NCI-H2196 treated with DMSO at 0.1 percent for 48 hours (cell line): ENCODE measurements around the gene PCDHA1.

Experiments used
- DNase-seq: peaks from one replicate; lab custom pipeline; 2025; ENCODE audit not compliant: unreplicated experiment; lab: John Stamatoyannopoulos, UW

The PCDHA1 gene

GRCh38 chr5:140986117-140986521, 200.2 kb downstream of the PCDHA1 start:
- DNase-seq: no peak

GRCh38 chr5:140988100-140988499, 202.2 kb downstream of the PCDHA1 start:
- DNase-seq: no peak

- no peak for DNase-seq
Measured at GRCh38 chr5:140988608-140989007, 202.7 kb downstream of the PCDHA1 start.

GRCh38 chr5:140989254-140990020, 203.5 kb downstream of the PCDHA1 start:
- DNase-seq: no peak

GRCh38 chr5:140992828-140993227, 206.9 kb downstream of the PCDHA1 start:
- no peak for DNase-seq

- no peak for DNase-seq
Measured at GRCh38 chr5:140996060-140996459, 210.1 kb downstream of the PCDHA1 start.

GRCh38 chr5:140998921-140999410, 213.0 kb downstream of the PCDHA1 start:
- no peak for DNase-seq

- DNase-seq: peak; percentile 64
Measured at GRCh38 chr5:141001446-141001843, 215.5 kb downstream of the PCDHA1 start.

GRCh38 chr5:141001844-141002604, 216.1 kb downstream of the PCDHA1 start:
- DNase-seq: peak; percentile 77

- DNase-seq: no peak
Measured at GRCh38 chr5:141002605-141002965, 216.6 kb downstream of the PCDHA1 start.

GRCh38 chr5:141003031-141003430, 217.1 kb downstream of the PCDHA1 start:
- no peak for DNase-seq

- peak; percentile 79 for DNase-seq
Measured at GRCh38 chr5:141003791-141004611, 218.1 kb downstream of the PCDHA1 start.

GRCh38 chr5:141007791-141008190, 221.9 kb downstream of the PCDHA1 start:
- DNase-seq: no peak

- DNase-seq: no peak
Measured at GRCh38 chr5:141010047-141010793, 224.3 kb downstream of the PCDHA1 start.

GRCh38 chr5:141017943-141018342, 232.0 kb downstream of the PCDHA1 start:
- DNase-seq: no peak

- no peak for DNase-seq
Measured at GRCh38 chr5:141022384-141022783, 236.4 kb downstream of the PCDHA1 start.

GRCh38 chr5:141031006-141031405, 245.1 kb downstream of the PCDHA1 start:
- no peak for DNase-seq

GRCh38 chr5:141032626-141033025, 246.7 kb downstream of the PCDHA1 start:
- DNase-seq: no peak

GRCh38 chr5:141039061-141039460, 253.1 kb downstream of the PCDHA1 start:
- DNase-seq: no peak

GRCh38 chr5:141039517-141039916, 253.6 kb downstream of the PCDHA1 start:
- DNase-seq: peak; percentile 10
